ENCODE measurements around the gene BANF2. TPM values are rescaled to one million over a fixed set of nuclear protein-coding genes. Genes with fewer than 3 reads are reported as not detected.

BANF2 gene
- total RNA-seq, 1 donor from 2014 or later: not detected

DNA sequence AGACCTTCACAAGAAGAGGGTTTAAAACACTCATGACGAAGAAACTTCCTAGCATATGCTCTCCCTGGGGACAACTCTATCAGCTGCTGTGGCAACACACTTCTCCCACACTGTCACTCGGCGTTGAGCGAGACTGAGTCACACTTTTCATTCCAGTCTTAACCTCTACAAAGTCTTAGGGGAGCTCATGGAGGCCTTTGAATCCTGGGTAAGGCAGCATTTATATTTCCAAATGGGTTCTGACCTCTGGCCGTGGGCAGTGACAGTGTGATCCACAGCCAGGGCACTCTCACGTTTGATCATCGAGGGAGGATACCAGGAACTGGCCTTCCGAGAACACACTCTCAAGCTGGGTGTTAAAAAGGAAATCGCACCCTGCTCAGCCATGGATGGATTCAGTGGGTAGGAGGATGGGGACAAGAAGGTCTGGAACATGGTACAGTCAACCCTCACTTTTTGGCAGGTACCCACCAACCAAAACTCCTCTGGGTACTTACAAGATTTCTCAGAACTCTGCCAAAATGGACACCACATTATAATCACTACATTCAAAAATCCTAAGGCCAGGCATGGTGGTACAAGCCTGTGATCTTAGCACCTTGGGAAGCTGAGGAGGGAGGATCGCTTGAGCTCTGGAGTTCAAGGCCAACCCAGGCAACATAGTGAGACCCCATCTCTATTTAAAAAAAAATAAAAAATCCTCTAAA, 37.3 kb upstream of the BANF2 start:
- intact Hi-C loops (cut with DNase I): no loop called here
- ATAC-seq (peak; percentile 79), DNase-seq (ENCODE audit: low spot score) (no peak)

DNA sequence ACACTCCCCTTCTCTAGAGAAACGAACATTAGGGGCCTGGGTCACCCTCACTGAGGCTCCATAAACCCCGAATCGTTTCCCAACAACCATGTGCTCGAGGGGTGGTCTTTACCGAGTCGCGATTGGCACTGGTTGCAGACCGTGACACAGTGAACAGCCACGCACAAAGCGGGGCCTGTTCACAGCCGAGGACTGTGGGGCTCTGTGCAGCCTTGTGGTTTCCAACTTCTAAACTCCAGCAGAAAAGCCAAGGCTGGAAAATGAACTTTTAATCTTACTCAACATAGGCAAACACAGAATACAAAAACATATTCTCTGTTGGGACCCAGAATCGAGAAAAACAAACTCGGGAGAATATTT, 36.7 kb upstream of the BANF2 start:
- ATAC-seq: peak; percentile 87
- no peak for DNase-seq (ENCODE audit: low spot score)
- intact Hi-C loops (cut with DNase I): no loop called here

DNA sequence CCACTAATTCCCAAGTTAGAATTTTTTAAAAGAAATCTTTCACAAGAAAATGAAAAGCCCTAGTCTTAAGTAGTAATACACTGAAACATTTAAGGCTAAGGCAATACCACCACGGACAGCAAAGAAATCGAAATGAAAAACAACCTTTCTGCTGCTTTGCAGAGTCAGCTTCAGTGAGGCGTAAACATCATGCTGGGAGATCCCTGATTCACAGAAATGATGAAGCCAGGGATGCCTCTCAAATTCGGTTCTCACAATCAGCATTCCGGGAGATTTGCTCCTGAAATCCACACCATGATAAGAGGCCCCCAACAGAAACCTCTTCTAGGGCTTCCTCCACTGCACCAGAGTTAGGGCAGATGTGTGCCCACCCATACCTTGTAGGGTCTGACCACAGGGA, 36.3 kb upstream of the BANF2 start:
- intact Hi-C loops (cut with DNase I): no loop called here
- no peak for ATAC-seq
- DNase-seq (ENCODE audit: low spot score): no peak

GRCh38 chr20:17664025-17664633, 35.6 kb upstream of the BANF2 start:
- DNase-seq (ENCODE audit: low spot score) (no peak), ATAC-seq (no peak)
- intact Hi-C loops (cut with DNase I): no loop called here

- intact Hi-C loops (cut with DNase I): no loop called here
- DNase-seq (ENCODE audit: low spot score): no peak
Observed at GRCh38 chr20:17665756-17666155, 34.0 kb upstream of the BANF2 start.

DNA sequence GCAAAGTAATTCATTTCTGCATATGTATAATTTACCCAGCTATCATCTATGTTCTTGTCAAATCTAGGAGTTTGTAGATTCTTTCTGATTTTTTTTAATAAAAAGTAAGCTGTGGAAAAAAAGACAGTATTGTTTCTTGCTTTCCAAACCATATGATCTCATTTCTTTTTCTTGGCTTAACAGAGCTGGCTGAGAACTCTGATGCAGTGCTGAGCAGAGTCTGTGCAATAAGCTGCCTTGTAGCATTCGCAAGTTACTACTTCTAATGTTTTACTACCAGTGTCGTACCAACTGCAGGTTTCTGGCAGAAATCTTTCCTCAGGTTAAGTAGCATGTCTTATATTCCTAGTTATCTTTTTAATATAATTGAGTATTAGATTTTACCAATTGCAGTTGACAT, 33.3 kb upstream of the BANF2 start:
- peak; percentile 76 for ATAC-seq
- intact Hi-C loops (cut with DNase I): no loop called here
- no peak for DNase-seq (ENCODE audit: low spot score)

More at GRCh38 chr20:17665756-17666155, 34.0 kb upstream of the BANF2 start:
- no peak for ATAC-seq

DNA sequence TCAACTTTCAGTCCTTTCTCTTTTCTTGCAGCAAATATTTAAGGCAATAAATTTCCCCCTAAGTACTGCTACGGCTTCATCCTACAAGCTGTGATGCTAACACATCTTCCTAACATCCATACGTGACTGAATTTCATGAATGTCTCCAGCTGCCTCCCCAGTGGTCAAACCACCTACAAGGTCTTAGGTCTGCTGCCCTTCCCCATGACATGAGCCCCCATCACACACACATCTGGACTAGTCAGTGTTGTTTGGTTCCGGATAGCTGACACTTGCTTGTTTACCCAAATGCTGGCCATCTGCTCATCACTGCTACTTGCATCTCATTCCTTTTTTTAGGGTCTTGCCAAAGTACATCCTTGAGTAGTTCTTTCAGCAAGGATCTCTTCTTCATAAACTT, 32.3 kb upstream of the BANF2 start:
- ATAC-seq (no peak), DNase-seq (ENCODE audit: low spot score) (no peak)
- intact Hi-C loops (cut with DNase I): no loop called here

DNA sequence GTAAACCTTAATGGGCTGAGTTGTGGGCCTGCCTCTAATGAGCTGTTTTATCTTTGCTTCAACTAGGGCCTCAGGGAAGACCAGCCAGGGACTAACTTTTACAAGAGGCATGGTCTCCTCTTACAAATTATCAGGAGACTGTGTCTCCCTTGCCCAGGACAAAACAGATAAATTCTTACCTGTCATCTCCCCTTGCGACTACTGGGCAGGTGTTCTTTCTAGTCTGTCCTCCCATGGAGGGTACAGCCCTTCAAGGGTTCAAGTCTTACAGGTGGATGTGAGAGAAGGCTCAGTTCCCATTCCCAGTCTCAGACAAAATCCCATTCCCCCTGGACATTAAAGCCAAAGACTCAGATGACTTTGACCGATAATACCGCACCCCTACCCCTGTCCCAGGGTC, 31.3 kb upstream of the BANF2 start:
- intact Hi-C loops (cut with DNase I): no loop called here

GRCh38 chr20:17669306-17669931, 30.3 kb upstream of the BANF2 start:
- intact Hi-C loops (cut with DNase I): no loop called here
- no peak for ATAC-seq
- DNase-seq (ENCODE audit: low spot score): no peak

More for the DNA sequence above, 31.3 kb upstream of the BANF2 start:
- ATAC-seq (no peak), DNase-seq (ENCODE audit: low spot score) (no peak)

- intact Hi-C loops (cut with DNase I): no loop called here
- no peak for DNase-seq (ENCODE audit: low spot score)
- ATAC-seq: no peak
Observed at GRCh38 chr20:17671011-17671410, 28.8 kb upstream of the BANF2 start.

GRCh38 chr20:17671565-17671964, 28.2 kb upstream of the BANF2 start:
- DNase-seq (ENCODE audit: low spot score) (no peak), ATAC-seq (no peak)
- intact Hi-C loops (cut with DNase I): no loop called here

GRCh38 chr20:17673084-17673483, 26.7 kb upstream of the BANF2 start:
- no peak for ATAC-seq
- intact Hi-C loops (cut with DNase I): no loop called here
- DNase-seq (ENCODE audit: low spot score): no peak

DNA sequence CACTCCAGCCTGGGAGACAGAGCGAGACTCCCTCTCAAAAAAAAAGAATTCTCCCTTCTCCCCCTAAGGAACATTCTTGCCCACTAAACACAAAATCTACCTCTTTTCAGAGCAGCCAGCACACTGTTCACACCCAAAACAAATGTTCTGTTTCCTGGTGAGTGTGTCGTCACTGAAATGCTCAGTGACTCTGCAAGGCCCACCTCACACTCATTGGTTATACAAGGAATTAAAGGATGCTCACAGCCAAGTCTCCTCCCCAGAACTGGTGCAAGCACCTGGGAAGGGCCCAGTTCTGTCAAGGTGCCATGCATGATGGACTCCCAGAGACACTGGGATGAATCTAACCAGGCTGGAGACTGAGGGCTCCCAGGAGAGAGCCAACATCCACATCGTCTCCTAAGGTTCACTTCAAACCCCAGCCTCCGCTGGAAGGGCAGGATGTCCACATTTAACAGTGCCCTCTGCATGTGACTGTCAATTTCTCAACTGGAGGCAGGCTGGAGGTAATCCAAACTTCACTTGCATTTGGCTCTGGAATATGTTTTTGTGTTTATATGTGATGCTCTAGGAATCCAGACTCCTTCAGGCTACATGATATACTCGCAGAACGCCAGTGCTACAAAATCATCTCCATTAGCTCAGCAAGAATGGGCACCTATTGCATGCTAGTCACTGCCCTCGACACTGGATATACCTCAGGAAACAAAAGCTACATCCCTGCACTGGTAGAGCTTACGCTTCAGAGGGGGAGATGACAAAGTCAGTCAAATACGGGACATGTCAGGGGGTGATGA, 24.8 kb upstream of the BANF2 start:
- ATAC-seq (peak; percentile 58), DNase-seq (ENCODE audit: low spot score) (no peak)
- intact Hi-C loops (cut with DNase I): no loop called here

- intact Hi-C loops (cut with DNase I): no loop called here
- DNase-seq (ENCODE audit: low spot score) (no peak), ATAC-seq (no peak)
Observed at GRCh38 chr20:17675519-17676377, 24.0 kb upstream of the BANF2 start.

DNA sequence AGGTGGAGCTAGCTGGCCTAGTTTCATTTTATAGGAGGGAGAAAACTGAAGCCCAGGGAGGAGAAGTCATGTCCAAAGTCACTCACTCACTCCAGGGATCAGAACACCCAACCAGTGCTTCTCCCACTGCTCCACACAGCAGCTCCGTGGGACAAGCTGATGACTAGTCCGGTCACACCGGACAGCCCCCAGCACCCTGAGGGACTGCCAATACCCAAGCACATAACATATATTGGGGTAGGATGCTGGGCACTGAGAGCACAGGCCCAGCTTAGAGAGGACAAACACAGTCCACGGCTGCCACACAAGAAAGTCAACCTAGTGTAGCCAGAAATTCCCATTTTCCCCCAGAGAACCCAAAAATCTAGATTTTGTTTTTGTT, 23.4 kb upstream of the BANF2 start:
- intact Hi-C loops (cut with DNase I): no loop called here
- DNase-seq (ENCODE audit: low spot score) (no peak), ATAC-seq (no peak)

DNA sequence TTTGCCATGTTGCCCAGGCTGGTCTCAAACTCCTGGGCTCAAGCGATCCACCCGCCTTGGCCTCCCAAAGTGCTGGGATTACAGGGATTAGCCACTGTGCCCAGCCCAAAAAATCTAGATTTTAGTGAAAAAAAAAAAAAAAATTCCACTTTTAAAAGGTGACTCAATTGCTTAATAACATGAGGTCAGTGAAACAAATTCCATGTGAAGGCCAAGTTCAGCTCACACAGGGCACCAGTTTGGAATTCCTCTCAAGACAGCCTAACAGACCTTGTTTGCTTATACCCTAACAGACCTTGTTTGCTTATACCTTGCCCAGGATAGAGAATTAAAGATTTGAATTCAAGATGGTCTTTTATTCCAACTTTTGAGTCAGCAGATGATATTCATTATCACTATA, 22.8 kb upstream of the BANF2 start:
- no peak for DNase-seq (ENCODE audit: low spot score)
- intact Hi-C loops (cut with DNase I): no loop called here
- ATAC-seq: no peak

GRCh38 chr20:17678295-17678694, 21.5 kb upstream of the BANF2 start:
- intact Hi-C loops (cut with DNase I): no loop called here
- ATAC-seq (no peak), DNase-seq (ENCODE audit: low spot score) (no peak)

GRCh38 chr20:17678886-17679285, 20.9 kb upstream of the BANF2 start:
- DNase-seq (ENCODE audit: low spot score): no peak
- intact Hi-C loops (cut with DNase I): no loop called here
- ATAC-seq: no peak

Data from sciatic nerve (tissue), 2 donors.